SIG-M5 treated with dmso at 0.1 percent for 504 hours (cell line): ENCODE data around the gene GRIPAP1.
"Not testable (repeated sequence)": the region's sequence is repeated elsewhere in the genome, so short reads cannot be mapped to it uniquely, and the experiment has no call there.

Experiments used
- DNase-seq: peaks from one replicate; lab custom pipeline; 2025; ENCODE audit not compliant: unreplicated experiment; lab: John Stamatoyannopoulos, UW

Gene GRIPAP1

DNA sequence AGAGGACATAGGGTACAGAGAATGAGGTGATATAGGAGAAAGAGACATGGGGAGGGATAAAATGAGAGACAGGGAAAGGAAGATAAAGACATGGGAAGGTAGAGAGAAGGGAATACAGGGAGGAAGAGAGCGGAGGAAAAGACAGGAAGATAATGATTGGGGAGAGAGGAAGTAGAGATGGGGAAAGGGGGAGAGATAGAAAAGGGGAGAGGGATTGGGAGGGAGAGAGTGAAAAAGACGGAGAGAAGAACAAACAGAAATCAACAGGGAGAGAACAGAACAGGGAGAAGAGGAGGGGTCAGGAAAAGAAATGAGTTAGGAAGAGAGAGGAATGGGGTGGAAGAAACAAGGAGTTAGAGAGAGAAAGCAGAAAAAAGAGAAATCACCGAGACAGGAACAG lies 4.6 kb downstream of the GRIPAP1 start:
- no peak for DNase-seq

DNA sequence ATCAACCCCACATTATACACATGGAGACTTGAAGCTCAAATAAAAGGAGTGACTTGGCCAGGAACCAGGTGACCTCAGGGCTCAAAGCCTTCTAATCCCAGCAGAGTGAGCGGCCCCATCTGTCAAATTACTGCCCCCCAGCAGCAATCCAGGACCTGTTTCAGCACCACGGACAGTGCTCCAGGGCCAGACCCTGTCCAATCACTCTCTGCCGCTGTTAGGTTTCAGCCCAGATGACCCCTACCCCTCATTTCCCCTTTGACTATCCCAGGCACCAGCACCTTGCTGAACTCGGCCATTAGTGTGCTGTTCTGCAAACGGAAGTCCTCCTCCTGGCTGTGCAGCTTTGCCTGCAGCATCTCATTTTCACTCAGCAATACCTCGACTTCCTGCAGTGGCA lies 5.1 kb downstream of the GRIPAP1 start:
- DNase-seq, result no peak

DNA sequence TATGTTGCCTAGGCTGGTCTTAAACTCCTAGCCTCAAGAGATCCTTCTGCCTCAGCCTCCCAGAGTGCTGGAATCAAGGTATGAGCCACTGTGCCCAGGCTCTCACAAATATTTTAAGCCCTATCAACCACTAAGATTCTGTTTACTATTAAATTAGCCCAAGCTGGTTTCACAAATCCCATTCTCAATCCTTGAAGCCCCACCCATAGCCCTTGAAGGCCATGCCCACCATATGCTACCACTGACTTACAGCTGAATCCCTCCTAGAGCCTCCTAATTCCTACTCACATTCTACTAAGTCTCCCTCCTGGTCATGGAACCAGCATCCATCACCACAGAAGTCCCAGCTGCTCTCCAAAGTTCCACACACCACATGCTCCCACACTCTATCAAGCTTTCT lies 9.7 kb downstream of the GRIPAP1 start:
- DNase-seq, result no peak

DNA sequence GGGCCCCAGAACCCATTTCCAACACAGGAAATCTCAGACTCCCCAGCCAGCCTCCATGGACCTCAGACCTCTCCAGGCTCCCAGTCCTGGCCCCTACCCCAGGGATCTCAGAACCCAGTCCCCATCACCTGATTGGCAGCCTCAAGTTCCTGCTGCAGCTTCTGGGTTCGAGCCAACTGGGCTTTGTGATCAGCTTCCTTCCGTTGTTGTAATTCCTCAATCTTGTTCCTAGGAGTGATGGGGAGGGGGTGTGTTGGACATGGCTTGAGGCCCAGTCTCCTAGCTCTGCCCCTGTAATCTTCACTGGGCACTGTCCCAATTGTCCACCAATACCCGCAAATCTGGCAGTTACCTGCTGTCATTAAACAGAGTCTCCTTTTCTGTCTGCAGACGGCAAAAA lies 12.6 kb downstream of the GRIPAP1 start:
- DNase-seq, result no peak

DNA sequence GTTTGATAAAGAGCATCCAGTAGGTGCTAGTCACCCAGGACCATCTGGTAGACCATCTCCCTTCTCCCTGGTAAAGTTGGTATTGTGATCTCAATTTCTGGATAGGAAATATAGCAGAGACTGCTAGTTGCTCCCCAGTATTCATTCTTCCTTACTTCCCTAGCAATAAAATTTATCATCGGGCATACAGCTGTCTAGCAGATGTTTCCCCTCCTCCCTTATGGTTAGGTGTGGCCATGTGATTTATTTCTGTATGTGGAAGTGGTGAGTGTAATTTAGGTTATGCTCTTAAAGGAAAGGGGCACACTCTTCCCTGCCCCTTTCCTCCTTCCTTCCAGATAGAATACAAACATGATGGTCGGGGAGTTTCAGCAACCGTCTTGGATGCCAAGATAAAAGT lies 18.2 kb downstream of the GRIPAP1 start:
- DNase-seq, result no peak

DNA sequence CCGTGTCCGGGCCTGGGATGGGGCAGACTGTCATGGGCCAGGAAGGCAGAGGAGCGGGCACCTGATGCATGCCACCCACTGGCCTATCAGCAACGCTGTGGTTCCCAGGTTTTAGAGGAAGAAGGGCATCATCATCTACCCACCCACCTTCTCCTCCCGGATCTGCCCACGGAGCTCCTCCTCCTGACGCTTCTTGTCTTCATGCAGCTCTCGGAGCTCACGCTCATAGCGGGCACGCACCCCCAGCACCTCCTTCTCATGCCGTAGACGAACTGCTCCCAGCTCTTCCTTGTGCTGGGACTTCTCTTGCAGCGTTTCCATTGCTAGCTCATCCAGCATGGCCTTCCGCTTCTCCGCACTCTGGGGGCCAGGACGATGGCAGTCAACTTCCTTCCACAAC lies 19.0 kb downstream of the GRIPAP1 start:
- DNase-seq, result no peak

DNA sequence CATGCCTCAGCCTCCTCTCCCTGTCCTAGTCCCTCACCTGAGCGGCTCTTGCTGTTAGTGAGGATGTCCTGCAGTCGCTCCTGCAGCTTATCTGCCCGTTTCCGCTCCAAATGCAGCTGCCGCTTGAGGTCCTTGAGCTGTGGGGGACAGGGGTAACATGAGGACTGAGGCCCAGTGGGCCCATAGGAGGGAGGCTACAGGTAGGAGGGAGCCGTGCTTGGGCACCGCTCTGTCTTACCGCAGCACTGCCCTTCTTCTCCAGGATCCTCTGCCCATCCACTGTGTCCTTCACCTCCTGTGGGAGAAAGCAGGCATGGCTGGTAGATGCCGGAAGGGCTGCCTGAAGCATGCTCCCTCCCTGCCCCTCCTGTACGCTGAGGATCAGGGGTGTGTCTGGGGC lies 20.9 kb downstream of the GRIPAP1 start:
- DNase-seq, result no peak

DNA sequence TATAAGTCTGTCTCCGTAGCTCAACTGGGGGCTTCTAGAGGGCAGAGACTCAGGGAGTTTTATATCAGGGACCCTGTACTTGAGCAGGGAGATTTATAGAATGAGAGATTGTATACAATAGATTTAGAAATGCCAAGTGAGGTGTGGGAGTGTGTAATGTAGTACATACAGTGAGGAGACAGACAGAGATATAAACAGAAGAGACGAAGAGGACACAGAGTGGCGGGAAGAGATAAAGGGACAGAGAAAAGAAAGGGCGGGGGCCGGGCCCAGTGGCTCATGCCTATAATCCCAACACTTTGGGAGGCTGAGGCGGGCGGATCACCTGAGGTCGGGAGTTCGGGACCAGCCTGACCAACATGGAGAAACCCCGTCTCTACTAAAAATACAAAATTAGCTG lies 21.7 kb downstream of the GRIPAP1 start:
- not testable (repeated sequence) for DNase-seq

DNA sequence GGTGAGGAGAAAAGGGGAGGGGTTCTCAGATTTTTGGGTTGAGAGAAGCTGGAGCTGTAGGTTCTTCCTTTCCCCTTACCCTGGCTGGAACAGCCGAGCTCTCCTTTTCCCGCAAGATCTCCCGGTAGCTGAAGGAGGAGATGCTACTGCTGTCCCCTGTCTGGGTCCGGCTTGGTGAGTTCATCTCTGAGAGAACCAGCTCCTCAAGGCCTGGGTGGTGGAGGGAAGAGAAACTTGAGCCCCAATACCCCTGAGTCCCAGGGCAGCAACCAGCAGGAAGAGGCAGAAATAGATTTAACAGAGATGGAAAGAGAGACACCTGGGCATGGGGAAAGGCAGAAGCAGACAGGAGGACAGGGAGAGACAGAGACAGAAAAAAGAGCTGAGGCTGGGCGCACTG lies 23.8 kb downstream of the GRIPAP1 start:
- no peak for DNase-seq

DNA sequence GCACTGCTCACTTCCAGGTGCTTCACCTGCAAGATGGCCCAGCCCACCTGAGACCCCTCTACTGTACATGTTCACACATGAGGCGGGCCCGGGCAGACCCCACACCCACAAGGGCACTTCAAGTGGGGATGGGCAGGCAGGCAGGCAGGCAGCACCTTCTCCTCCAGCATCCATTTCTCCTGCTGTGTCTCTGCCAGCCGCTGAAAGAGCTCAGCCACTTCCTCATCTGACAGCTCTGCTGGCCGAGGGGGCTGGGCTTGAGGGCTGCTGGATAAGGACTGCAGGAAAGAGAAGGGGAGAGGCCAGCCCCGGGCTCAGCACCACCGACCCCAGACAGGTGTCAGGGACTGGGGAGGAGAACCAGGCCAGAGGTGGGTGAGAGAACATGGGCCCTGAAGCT lies 26.0 kb downstream of the GRIPAP1 start:
- DNase-seq, result no peak

DNA sequence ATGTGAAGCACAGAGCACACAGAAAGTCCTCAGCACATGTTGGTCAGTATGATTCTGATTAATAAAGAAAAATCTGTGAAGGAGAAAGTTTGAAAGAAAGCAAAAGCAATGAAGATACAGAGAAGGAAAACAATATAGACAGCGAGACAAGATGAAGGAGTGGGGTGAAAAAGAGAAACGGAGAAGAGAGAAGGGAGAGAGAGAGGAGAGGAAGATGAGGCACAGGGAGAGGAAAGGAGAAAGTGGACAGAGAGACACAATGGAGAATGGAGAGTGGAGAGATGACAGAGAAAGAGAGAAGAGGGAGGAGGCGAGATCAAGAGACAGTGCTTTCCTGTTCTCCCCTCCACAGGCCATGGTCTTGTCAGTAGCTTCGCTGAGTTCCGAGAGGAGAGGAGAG lies 26.5 kb downstream of the GRIPAP1 start:
- no peak for DNase-seq

DNA sequence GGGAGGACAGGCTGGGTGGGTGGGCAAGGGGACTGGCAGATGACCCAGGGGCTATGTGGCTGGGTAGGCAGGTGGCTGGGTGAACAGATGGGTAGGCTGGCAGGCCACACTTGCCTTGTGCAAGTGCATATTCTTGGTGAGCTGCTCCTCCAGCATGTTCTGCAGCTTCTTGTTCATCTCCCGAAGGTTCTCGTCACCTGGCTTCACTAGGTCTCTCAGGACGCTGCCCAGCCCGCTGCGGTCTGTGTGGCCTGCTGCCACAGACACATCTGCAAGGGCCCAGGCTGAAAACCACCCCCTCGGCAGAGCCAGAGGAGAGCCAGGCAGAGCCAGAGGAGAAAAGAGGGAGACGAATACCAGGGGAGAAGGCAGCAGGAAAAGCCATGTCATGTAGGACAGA lies 27.0 kb downstream of the GRIPAP1 start:
- no peak for DNase-seq

DNA sequence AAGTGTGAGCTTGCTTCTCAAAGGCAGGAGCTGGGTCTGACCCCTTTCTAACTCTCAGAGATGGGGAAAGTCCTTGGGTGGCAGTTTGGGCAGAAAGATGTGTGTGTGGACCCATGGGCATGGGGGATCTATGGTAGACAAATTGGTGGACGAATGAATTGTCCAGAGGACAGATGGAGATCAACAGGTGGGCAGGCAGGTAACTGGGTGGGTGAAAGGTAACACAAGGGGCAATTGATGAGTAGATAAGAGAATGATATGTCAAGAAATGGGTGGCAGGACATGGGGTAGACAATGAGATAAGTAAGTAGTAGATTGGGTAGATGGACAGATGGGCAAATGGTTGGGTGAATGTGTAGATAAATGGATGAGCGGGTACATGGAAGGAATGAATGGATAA lies 27.5 kb downstream of the GRIPAP1 start:
- DNase-seq, result no peak

DNA sequence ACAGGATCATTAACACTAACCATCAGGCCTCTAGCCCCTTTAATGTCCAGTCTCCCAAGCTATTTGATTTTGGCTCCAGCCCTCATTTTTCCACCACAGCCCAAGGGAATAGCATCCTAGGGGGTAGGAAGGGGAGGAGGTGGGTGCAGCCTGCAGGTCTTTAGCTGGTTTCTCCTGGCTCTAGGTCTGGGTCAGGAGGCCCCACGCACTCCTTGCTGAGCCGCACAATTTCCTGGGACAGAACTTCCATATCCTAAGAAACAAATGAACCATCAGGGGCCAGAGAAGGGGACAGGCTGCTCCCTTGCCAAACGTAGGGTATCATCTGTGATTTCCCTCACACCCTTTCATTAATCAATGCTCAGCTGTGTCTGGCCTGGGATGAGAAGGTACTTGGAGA lies 28.0 kb downstream of the GRIPAP1 start:
- no peak for DNase-seq

DNA sequence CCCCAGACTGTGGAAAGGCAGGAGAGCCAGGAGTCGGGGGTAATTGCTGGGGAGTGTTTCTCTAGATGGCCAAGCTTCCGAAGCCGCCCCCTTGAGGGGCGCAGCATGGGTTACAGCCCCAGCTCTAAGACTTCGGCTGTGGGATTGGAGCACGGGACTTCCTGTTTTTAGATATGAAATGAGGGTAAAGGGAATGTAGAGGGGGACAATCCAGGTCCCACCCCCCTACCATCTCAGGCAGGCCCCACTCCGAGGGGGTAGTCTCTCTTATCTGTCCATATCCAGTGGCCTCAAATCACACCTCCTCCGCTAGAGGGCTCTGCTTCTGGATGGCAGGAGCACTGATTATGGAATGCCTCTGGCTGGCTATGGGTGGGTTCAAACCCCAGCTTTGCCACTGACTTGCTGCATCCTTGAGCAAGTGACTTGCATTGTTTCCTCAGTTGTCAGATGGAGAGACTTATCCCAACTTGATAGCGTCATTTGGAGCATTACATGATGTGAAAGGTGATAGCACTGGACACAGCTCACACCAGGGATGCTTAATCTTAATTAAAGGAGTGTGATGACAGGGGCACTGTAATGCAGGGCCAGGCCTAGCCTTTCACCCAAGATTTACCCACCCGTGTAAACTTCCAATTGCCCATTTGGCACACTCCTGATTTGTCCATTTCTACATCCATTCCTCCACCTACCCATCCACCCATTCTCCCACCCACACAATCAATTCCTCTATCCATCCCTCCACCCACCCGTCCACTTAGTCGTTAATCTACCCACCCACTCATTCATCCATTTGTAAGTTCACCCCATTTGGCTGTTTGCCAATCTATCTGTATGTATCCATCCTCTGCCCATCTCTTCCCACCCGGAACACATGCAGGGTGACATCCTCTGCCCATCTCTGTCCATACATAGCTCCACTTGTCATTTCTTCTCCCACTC lies 29.6 kb downstream of the GRIPAP1 start:
- peak; percentile 39 for DNase-seq

DNA sequence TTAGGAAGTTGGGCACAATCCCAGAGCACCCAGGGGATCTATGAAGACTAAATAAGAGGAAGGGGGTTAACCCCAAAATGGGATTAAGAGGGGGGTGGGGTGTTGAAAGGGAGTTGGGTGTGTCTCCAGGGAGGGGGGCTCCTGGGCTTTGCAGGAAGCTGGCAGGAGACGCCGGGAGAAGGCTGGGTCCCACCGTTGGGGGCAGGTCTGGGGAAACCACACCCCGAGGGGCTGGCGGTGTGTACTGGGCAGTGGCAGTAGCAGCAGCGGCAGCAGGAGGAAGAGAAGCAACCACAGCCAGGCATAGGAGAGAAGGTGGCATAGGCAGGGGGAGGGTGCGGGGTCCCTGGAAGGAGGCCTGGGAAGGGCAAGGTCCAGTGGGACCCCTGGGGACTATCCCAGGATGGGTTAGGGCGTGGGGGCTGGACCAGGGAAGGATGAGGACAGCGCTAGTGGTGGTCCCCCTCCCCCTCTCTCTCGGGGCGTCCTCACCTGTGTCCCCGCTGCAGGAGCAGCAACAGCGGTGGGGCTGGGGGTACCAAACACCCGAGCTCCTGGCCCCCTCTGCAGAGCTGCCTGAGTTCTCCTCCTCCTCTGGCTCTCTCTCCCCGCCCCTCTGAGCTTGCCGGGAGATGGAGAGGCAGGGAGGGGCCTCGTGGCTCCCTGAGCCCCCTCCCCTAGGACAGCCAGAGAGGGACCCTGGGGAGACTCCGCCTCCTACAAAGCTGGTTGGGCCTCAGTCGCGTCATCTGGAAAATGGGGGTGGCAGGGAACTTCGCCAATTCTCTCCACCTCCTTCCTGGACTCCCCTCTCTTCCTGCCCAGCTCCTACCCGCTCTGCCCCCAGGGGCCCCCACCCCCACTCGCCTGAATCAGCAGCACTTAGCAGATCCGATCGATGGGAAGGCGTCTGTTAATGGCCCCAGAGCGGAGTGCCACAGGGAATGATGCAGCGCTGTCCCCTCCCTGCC lies 30.5 kb downstream of the GRIPAP1 start, which contains the start of gene KCND1:
Gene KCND1 (minus strand): TSS at position 596 of the 971 bp plus-strand sequence. CDS start 1,573 bp downstream, outside the sequence.
- no peak for DNase-seq

DNA sequence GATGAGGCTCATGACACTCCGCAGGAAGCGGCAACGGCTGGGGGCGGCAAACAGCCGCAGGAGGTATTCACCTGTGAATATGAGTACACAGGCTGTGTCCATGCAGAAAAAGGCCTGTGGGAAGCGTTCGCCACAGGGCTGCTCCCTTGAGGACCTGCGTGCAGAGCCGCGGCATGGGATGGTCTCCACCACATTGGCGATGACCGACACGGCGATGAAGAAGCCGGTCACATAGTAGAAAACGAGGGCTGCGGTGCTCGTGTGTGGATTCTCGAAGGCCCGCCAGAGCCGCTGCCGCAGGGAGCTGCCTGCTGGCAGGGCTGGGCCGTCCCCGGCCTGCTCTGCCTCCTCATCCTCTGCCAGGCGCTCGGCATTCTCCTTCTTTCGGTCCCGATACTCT lies 32.6 kb downstream of the GRIPAP1 start:
- no peak for DNase-seq

DNA sequence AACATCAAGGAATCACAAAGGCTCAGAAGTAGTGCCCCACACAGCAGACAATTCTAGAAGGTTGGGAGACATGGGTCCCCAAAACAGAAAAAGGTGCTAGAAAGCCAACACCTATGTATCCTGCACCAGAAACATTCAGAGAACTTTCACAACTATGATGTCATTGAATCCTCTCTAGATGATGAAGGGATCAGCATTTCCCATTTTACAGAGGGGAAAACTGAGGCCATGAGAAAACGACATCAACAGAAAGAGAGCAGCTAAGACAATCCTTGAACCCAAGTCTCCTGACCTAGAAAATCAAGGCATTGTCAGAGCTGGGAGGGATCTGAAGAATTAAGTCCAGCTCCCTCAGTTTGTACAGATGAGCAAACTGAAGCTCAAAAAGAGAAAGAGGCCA lies 33.7 kb downstream of the GRIPAP1 start:
- no peak for DNase-seq

DNA sequence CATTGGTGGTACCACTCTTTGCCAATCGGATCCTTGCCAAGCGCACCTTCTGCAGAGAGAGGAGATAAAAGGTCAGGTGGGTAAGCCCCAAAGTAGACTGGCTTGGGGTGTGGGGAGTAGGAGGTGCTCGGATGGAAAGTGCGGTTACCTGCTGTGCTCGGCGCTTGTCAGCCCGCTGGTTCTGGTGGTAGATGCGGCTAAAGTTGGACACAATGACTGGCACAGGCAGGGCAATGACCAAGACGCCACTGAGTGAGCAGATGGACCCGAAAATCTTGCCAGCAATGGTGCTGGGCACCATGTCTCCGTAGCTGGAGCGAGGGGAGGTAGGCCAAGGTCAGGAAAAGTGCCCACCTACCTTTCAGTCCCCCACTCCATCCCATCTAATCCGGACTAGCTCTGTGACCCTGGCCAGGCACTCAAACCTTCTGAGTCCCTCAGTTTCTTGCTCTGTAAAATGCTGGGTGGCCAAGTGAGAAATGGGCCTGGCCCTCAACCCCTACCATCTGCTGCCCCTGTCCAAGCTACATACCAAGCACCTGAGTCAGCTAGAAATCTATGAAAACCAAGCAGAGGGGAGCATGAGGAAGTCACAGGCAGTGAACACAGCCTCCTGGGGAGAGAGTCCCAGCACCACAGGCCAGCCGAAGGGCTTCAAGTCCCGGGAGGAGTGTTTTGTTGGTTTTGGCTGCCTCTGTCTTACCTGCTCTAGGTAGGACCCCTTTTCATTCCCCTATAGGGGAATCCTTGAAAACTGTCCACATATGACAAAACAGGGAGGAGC lies 35.1 kb downstream of the GRIPAP1 start:
- no peak for DNase-seq

DNA sequence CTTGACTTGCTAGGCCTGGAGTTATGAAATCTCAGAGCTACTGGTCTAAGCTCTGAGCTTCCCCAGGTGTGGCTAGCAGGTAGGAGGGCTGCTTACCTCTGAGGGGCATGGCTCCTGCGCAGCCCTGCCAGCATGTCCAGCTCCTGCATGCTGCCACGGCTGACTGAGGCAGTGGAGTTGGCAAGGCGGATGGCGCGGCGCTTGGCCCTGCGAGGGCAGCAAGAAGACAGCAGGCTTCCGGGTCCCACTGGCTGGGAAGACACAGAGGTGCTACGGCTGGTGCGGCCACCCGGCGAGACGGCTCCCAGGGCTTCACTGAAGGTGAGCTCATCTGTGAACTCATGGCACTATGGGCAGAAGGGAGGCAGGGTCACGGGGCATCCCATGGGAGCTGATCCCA lies 36.1 kb downstream of the GRIPAP1 start:
- DNase-seq, result no peak

DNA sequence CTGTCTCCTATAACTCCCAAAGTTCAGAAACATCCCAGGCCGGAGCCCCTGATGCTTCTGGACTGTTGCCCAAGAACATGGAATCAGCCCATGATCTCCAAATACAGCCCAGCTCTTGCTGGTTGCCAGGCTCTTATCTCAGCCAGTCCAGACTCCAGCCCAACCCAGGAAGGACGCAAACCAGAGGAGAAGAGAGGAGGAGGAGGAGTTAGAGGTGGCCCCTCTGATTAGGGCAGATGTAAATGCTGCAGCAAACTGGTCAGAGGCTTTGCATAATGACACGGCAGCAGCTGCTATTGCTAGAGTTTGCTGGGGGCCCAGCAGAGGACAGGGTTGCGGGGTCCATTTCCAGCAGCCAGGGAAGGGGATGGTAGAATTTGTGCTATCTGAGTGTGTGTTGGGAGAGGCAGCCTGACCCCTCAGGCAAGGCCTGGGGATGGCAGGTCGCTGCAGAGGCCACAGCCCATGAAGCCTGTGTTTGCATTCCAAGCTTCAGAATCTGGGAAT lies 40.4 kb downstream of the GRIPAP1 start:
- DNase-seq, result no peak
